Hepatic stellate cell (primary cell): ENCODE results near the gene SLC39A6.
"Not testable (repeated sequence)": the region's sequence is repeated elsewhere in the genome, so short reads cannot be mapped to it uniquely, and the experiment has no call there.

Experiments used
- DNase-seq: peaks from one replicate; pipeline ENCODE4 v3.0.0; 2011; ENCODE audit warnings: low spot score

The SLC39A6 gene

GRCh38 chr18:36139245-36139644, 10.1 kb upstream of the SLC39A6 start:
- no peak for DNase-seq

GRCh38 chr18:36135264-36135663, 6.1 kb upstream of the SLC39A6 start:
- DNase-seq = no peak

- DNase-seq = no peak
These were observed 3.6 kb upstream of the SLC39A6 start for GRCh38 chr18:36132756-36133155.

GRCh38 chr18:36131692-36132483, 2.7 kb upstream of the SLC39A6 start:
- no peak for DNase-seq

GRCh38 chr18:36130883-36131653, 1.9 kb upstream of the SLC39A6 start:
- DNase-seq = peak; percentile 4

- peak; percentile 26 for DNase-seq
These were observed 1.1 kb upstream of the SLC39A6 start for GRCh38 chr18:36130039-36130831.

- DNase-seq = no peak
These were observed 237 bp downstream of the SLC39A6 start for GRCh38 chr18:36128907-36129299.

- DNase-seq = peak; percentile 45
These were observed 640 bp downstream of the SLC39A6 start for GRCh38 chr18:36128530-36128870.

- peak; percentile 2 for DNase-seq
These were observed 1.2 kb downstream of the SLC39A6 start for GRCh38 chr18:36127836-36128529.

GRCh38 chr18:36126668-36127067, 2.5 kb downstream of the SLC39A6 start:
- DNase-seq = no peak

- DNase-seq = no peak
These were observed 4.3 kb downstream of the SLC39A6 start for GRCh38 chr18:36124841-36125240.

- no peak for DNase-seq
These were observed 8.8 kb downstream of the SLC39A6 start for GRCh38 chr18:36120297-36120696.

GRCh38 chr18:36116771-36117170, 12.4 kb downstream of the SLC39A6 start:
- DNase-seq = not testable (repeated sequence)

- no peak for DNase-seq
These were observed 14.4 kb downstream of the SLC39A6 start for GRCh38 chr18:36114738-36115137.

GRCh38 chr18:36114251-36114650, 14.9 kb downstream of the SLC39A6 start:
- DNase-seq = no peak

- no peak for DNase-seq
These were observed 16.8 kb downstream of the SLC39A6 start for GRCh38 chr18:36112302-36112701.

GRCh38 chr18:36109737-36110136, 19.4 kb downstream of the SLC39A6 start:
- DNase-seq = no peak

GRCh38 chr18:36108601-36109000, 20.5 kb downstream of the SLC39A6 start:
- DNase-seq = no peak

GRCh38 chr18:36108196-36108595, 20.9 kb downstream of the SLC39A6 start:
- no peak for DNase-seq

GRCh38 chr18:36107477-36107876, 21.7 kb downstream of the SLC39A6 start:
- no peak for DNase-seq

- DNase-seq = no peak
These were observed 24.4 kb downstream of the SLC39A6 start for GRCh38 chr18:36104749-36105148.

GRCh38 chr18:36101943-36102342, 27.2 kb downstream of the SLC39A6 start:
- no peak for DNase-seq
